Stimulated activated CD8-positive, alpha-beta memory T cell treated with anti-CD3 and anti-CD28 coated beads, Interleukin-15, amount 100 ng/mL, for 24 hours (primary cell): Measurements from ENCODE around the gene GSTM2.

Source experiments
- DNase-seq: peaks from one replicate; pipeline ENCODE4 v3.0.0-alpha.2; 2020; ENCODE audit warnings: low read depth

Gene GSTM2

GRCh38 chr1:109667452-109668122 lies at the start of gene GSTM2:
Gene GSTM2 (plus strand): TSS chr1:109668057. CDS start chr1:109668116, 59 bp downstream.
- peak; percentile 45 for DNase-seq

GRCh38 chr1:109618661-109619575 lies 48.9 kb upstream of the GSTM2 start:
- DNase-seq: no peak

- DNase-seq: peak; percentile 59
Observed at GRCh38 chr1:109619576-109620400, 48.1 kb upstream of the GSTM2 start, which contains the start of the genes AMPD2 and GNAT2. Gene AMPD2 (plus strand): TSS chr1:109619837. CDS start chr1:109621176, 1,339 bp downstream. Gene GNAT2 (minus strand): TSS chr1:109619616. CDS start chr1:109612870, 6,746 bp downstream.

GRCh38 chr1:109620401-109620791 lies 47.5 kb upstream of the GSTM2 start:
- no peak for DNase-seq

- peak; percentile 84 for DNase-seq
Observed at GRCh38 chr1:109620841-109621286, 47.0 kb upstream of the GSTM2 start.

GRCh38 chr1:109621379-109622136 lies 46.3 kb upstream of the GSTM2 start:
- no peak for DNase-seq

GRCh38 chr1:109622137-109622892 lies 45.5 kb upstream of the GSTM2 start:
- no peak for DNase-seq

GRCh38 chr1:109622895-109623294 lies 45.0 kb upstream of the GSTM2 start:
- DNase-seq: no peak

- DNase-seq: no peak
Observed at GRCh38 chr1:109623601-109624161, 44.2 kb upstream of the GSTM2 start.

- no peak for DNase-seq
Observed at GRCh38 chr1:109624201-109625010, 43.5 kb upstream of the GSTM2 start.

GRCh38 chr1:109625176-109625575 lies 42.7 kb upstream of the GSTM2 start:
- no peak for DNase-seq

- no peak for DNase-seq
Observed at GRCh38 chr1:109625601-109626560, 42.0 kb upstream of the GSTM2 start.

GRCh38 chr1:109626682-109627408 lies 41.0 kb upstream of the GSTM2 start:
- DNase-seq: no peak

- no peak for DNase-seq
Observed at GRCh38 chr1:109627692-109628399, 40.0 kb upstream of the GSTM2 start.

- no peak for DNase-seq
Observed at GRCh38 chr1:109628540-109629321, 39.1 kb upstream of the GSTM2 start.
